ENCODE data around the gene KCNN3.

GRCh38 chr1:154779551-154780189 lies 90.4 kb downstream of the KCNN3 start:
- no peak for TF ChIP-seq ZFX (IDR thresholded peaks at IDR 0.05; ENCODE audit: borderline replicate concordance)
- TF ChIP-seq, protein P1, sequence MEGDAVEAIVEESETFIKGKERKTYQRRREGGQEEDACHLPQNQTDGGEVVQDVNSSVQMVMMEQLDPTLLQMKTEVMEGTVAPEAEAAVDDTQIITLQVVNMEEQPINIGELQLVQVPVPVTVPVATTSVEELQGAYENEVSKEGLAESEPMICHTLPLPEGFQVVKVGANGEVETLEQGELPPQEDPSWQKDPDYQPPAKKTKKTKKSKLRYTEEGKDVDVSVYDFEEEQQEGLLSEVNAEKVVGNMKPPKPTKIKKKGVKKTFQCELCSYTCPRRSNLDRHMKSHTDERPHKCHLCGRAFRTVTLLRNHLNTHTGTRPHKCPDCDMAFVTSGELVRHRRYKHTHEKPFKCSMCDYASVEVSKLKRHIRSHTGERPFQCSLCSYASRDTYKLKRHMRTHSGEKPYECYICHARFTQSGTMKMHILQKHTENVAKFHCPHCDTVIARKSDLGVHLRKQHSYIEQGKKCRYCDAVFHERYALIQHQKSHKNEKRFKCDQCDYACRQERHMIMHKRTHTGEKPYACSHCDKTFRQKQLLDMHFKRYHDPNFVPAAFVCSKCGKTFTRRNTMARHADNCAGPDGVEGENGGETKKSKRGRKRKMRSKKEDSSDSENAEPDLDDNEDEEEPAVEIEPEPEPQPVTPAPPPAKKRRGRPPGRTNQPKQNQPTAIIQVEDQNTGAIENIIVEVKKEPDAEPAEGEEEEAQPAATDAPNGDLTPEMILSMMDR (IDR thresholded peaks at IDR 0.05) = no peak
